Measurements from ENCODE around the gene ADAMTS9.
A peak's percentile ranks its signal among the peaks of the same experiment; 100 is the strongest.

Gene ADAMTS9

DNA sequence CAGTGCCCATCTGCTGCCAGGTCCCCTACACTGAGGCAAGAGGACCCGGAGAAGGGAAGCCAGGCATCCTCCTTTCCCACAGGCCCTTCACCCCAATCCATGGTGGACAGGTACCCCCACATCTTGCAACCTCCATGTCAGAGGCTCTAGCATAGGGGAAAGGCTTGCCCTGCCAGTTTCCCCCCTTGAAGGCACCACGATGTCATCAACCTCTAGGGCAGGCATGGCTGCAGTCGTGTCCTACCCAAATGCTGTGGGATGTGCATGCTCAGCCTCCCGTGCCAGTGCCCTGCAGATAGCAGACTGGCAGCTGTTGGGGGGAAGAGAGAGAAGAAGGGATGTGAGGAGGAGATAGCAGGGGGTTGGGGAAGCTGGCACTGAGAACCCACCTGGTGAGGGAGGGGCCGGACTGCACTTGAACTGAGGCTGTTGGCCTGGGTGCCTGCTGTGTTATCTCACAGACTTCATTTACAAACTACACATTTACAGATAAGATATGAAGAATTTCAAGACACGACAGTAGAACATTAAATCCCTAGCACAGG is 197.5 kb downstream of the ADAMTS9 start:
- no peak for TF ChIP-seq CTCF (IDR thresholded peaks at IDR 0.05; ENCODE audit: insufficient read depth, low read depth, low read length, missing control alignments)
- no peak overlapping the region for H3K4me3 ChIP-seq (ENCODE audit: low read depth, low read length)
- no peak for DNase-seq (ENCODE audit: low read depth)

DNA sequence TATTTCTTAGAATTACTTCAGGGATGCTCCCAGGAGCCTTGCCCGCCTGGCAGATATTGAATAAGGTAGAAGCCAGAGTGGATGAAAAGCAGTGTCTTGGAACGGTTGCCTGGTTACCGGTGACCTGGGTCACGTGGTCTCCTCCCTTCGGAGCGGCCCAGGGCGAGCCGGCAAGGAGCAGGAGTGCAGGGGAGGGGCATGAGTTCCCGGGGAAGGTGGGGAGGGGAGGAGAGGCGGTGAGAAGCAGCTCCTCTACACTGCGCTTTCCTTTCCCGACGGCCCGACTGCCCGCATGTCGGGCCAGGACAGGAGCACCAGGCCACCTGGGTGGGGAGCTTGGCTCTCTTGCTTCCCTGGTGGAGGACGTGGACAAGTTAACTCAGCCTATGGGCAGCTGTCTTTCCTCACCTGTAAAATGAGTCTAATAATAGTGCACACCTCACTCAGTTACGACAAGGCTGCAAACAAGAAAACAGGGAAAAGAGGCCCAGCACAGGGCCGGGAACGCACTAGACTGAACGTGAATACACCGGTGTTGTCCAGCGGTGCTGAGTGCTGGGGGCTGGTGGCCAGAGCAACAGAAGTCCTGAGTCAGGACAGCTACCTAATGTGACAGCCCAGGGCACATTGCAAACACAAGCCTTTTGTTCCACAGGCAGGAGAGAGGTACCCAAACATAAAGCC is 198.3 kb downstream of the ADAMTS9 start:
- no peak for TF ChIP-seq CTCF (IDR thresholded peaks at IDR 0.05; ENCODE audit: insufficient read depth, low read depth, low read length, missing control alignments)
- no peak for DNase-seq (ENCODE audit: low read depth)
- no peak overlapping the region for H3K4me3 ChIP-seq (ENCODE audit: low read depth, low read length)

GRCh38 chr3:64488939-64489338 is 198.9 kb downstream of the ADAMTS9 start:
- DNase-seq (ENCODE audit: low read depth): no peak
- TF ChIP-seq CTCF (IDR thresholded peaks at IDR 0.05; ENCODE audit: insufficient read depth, low read depth, low read length, missing control alignments): no peak
- H3K4me3 ChIP-seq (ENCODE audit: low read depth, low read length): no peak overlapping the region

GRCh38 chr3:64484289-64484992 is 203.4 kb downstream of the ADAMTS9 start:
- peak; percentile 79 for DNase-seq (ENCODE audit: low read depth)
- no peak overlapping the region for H3K4me3 ChIP-seq (ENCODE audit: low read depth, low read length)
- TF ChIP-seq CTCF (IDR thresholded peaks at IDR 0.05; ENCODE audit: insufficient read depth, low read depth, low read length, missing control alignments): peak; percentile 81

GRCh38 chr3:64483467-64483866 is 204.3 kb downstream of the ADAMTS9 start:
- no peak for TF ChIP-seq CTCF (IDR thresholded peaks at IDR 0.05; ENCODE audit: insufficient read depth, low read depth, low read length, missing control alignments)
- H3K4me3 ChIP-seq (ENCODE audit: low read depth, low read length): no peak overlapping the region

DNA sequence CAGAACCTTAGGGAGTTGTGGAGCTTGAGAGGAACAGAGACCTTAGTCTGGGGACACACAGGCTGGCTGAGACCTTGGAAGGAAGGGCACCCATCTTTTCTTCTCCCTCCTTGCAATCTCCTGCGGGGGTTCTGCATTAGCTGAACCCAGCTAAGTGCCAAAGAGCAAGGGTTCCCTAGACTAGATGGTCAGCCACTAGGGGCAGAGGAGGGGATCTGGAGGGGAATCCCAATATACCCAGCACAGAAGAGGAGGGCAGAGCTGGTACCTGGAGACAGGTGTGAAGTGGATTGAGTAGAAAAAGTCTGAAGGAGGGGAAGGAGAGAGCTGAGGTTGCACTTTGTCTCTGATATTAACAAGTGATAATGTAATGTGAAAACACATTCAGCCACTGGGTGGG is 212.8 kb downstream of the ADAMTS9 start:
- no peak for DNase-seq (ENCODE audit: low read depth)
- TF ChIP-seq CTCF (IDR thresholded peaks at IDR 0.05; ENCODE audit: insufficient read depth, low read depth, low read length, missing control alignments): no peak
- H3K4me3 ChIP-seq (ENCODE audit: low read depth, low read length): no peak overlapping the region

More at GRCh38 chr3:64483467-64483866, 204.3 kb downstream of the ADAMTS9 start:
- DNase-seq (ENCODE audit: low read depth): no peak
